HepG2 (cell line): ENCODE data around the gene ZNF548. TPM values are rescaled to one million over a fixed set of nuclear protein-coding genes. Genes with fewer than 3 reads are reported as not detected.

Experiments used
- ATAC-seq: fragments of 200-7000 bp; cut with Tn5 transposase; 3 replicates; pipeline ENCODE4 v1.9.1; 2020; ENCODE audit warnings: mild to moderate bottlenecking, moderate library complexity
- BruUV-seq: library from RNA; stranded (reverse); fragments of 400-500 nt; replicated peaks from 2 replicates; lab custom pipeline; 2021; lab: Mats Ljungman, UMichigan
- CTCF ChIA-PET: fragments of 300-600 bp; formaldehyde crosslinking; extraction: SDS; loops from one replicate; lab custom pipeline; 2021; ENCODE audit warnings: low total read pairs, inconsistent platforms, low intra/inter-chr PET ratio; lab: Yijun Ruan, JAX
- POLR2A ChIA-PET: fragments of 350-600 bp; sonication (Branson Sonifier 250); formaldehyde crosslinking; loops from one replicate; lab custom pipeline; 2020; ENCODE audit warnings: antibody characterized with exemption, inconsistent platforms; lab: Yijun Ruan, JAX
- DNase-seq: peaks from one replicate; pipeline ENCODE4 v3.0.0-alpha.2; 2015; ENCODE audit warnings: low spot score
- FAIRE-seq: peaks from 3 replicates; lab custom pipeline; 2011; peaks lifted over from hg19 to GRCh38; lab: Jason Lieb, UNC
- H2AFZ ChIP-seq: one replicate; pipeline ENCODE4 v1.6.1; 2011; ENCODE audit warnings: low read length, inconsistent platforms
- H3K27ac ChIP-seq: fragments of 300-600 bp; 3 replicates; pipeline ENCODE4 v1.8.0; 2011; ENCODE audit warnings: mixed run types, mild to moderate bottlenecking, mixed read lengths, low read length, inconsistent platforms; ENCODE audit not compliant: insufficient read depth; ENCODE audit errors: extremely low read length
- H3K27me3 ChIP-seq, 2 experiments: fragments of 200-600 bp in 1 of 2; 2 replicates in 1 of 2; 3 replicates in 1 of 2; pipeline versions ENCODE4 v1.6.0 to v1.8.0; 2011; ENCODE audit warnings: low read length in 2 of 2, mild to moderate bottlenecking in 2 of 2, moderate library complexity in 2 of 2, inconsistent platforms in 1 of 2; ENCODE audit not compliant: insufficient read depth in 2 of 2, control insufficient read depth in 1 of 2
- H3K36me3 ChIP-seq, 2 experiments: fragments of 200-600 bp in 1 of 2; replicated peaks in 1 of 2; 2 replicates in 1 of 2; 3 replicates in 1 of 2; pipeline versions ENCODE4 v1.5.1 to v1.8.0; 2011; ENCODE audit warnings: low read length in 2 of 2, inconsistent platforms in 1 of 2; ENCODE audit not compliant: insufficient read depth in 2 of 2, control insufficient read depth in 1 of 2
- H3K4me1 ChIP-seq: 2 replicates; pipeline ENCODE4 v1.5.1; 2012; ENCODE audit warnings: low read length, inconsistent platforms; ENCODE audit not compliant: insufficient read depth
- H3K4me2 ChIP-seq: 2 replicates; pipeline ENCODE4 v1.6.0; 2011; ENCODE audit warnings: low read depth, low read length, inconsistent platforms
- H3K4me3 ChIP-seq, 3 experiments: fragments of 200-600 bp in 1 of 3; sonication (generic), shearing (Covaris generic) in 1 of 3; replicated peaks in 1 of 3; 2 replicates each; pipeline ENCODE4 v1.5.1; 2011 to 2016; ENCODE audit warnings: low read length in 3 of 3, inconsistent platforms in 2 of 3, low read depth in 2 of 3, mild to moderate bottlenecking in 2 of 3, control low read depth in 1 of 3, mixed read lengths in 1 of 3; ENCODE audit not compliant: insufficient read depth in 1 of 3
- H3K79me2 ChIP-seq: one replicate; pipeline ENCODE4 v1.6.1; 2011; ENCODE audit warnings: low read length, inconsistent platforms; ENCODE audit not compliant: insufficient read depth
- H3K9ac ChIP-seq: 2 replicates; pipeline ENCODE4 v1.6.0; 2011; ENCODE audit warnings: mild to moderate bottlenecking, low read depth, low read length, inconsistent platforms; ENCODE audit not compliant: insufficient read depth
- H3K9me3 ChIP-seq: 2 replicates; pipeline ENCODE4 v1.5.1; 2012; ENCODE audit warnings: mild to moderate bottlenecking, low read length
- H4K20me1 ChIP-seq: 2 replicates; pipeline ENCODE4 v1.6.0; 2011; ENCODE audit warnings: inconsistent platforms, mild to moderate bottlenecking, low read length, moderate library complexity; ENCODE audit not compliant: insufficient read depth
- GATA4 ChIP-seq: sonication (generic); IDR thresholded peaks from 2 replicates; pipeline ENCODE4 v1.6.1; 2016; ENCODE audit warnings: antibody characterized with exemption, low read depth, borderline replicate concordance
- HMG20B ChIP-seq: conservative IDR thresholded peaks from 2 replicates; pipeline ENCODE4 v1.6.1; 2016; ENCODE audit warnings: missing genetic modification reagents, missing compliant biosample characterization
- HNRNPK ChIP-seq: fragments of 200-400 bp; formaldehyde crosslinking; IDR thresholded peaks from 2 replicates; pipeline ENCODE4 v1.6.1; 2018; ENCODE audit warnings: low read length, low read depth, moderate library complexity, mild to moderate bottlenecking; ENCODE audit not compliant: poor library complexity, severe bottlenecking
- HOXA9 ChIP-seq: sonication (generic); formaldehyde crosslinking; IDR thresholded peaks from 2 replicates; pipeline ENCODE4 v1.8.1; 2022; ENCODE audit warnings: missing genetic modification reagents, mild to moderate bottlenecking, moderate library complexity, borderline replicate concordance
- IKZF4 ChIP-seq: sonication (generic); formaldehyde crosslinking; IDR thresholded peaks from 2 replicates; pipeline ENCODE4 v1.5.1; 2020; ENCODE audit warnings: borderline replicate concordance, mild to moderate bottlenecking, low read depth, missing genetic modification reagents; ENCODE audit errors: not compliant biosample characterization
- KDM6A ChIP-seq: IDR thresholded peaks from 2 replicates; pipeline ENCODE4 v1.6.1; 2016; ENCODE audit warnings: low read depth
- MAFF ChIP-seq: IDR thresholded peaks from 2 replicates; pipeline ENCODE4 v1.6.1; 2011; ENCODE audit warnings: low read depth, low read length, improper control_type of control experiment
- MAFK ChIP-seq, 2 experiments: IDR thresholded peaks in 1 of 2; conservative IDR thresholded peaks in 1 of 2; 2 replicates each; pipeline ENCODE4 v1.6.1; 2011; ENCODE audit warnings: improper control_type of control experiment in 2 of 2, low read length in 2 of 2
- MBD4 ChIP-seq: IDR thresholded peaks from 2 replicates; pipeline ENCODE4 v1.6.1; 2012; ENCODE audit warnings: low read length, inconsistent platforms, borderline replicate concordance
- SRY ChIP-seq: sonication (generic); formaldehyde crosslinking; IDR thresholded peaks from 2 replicates; pipeline ENCODE4 v1.8.0; 2022; ENCODE audit warnings: mild to moderate bottlenecking, missing genetic modification reagents
- TGIF2 ChIP-seq: IDR thresholded peaks from 2 replicates; pipeline ENCODE4 v1.6.1; 2016; ENCODE audit warnings: control low read depth, missing compliant biosample characterization
- WGBS: methylation state at CpG from one replicate; pipeline ENCODE4 v1.1.6; 2017; ENCODE audit warnings: low lambda C conversion rate; 5-methylcytosine and 5-hydroxymethylcytosine counted together
- in situ Hi-C: cut with HindIII; loops from 2 replicates; pipeline ENCODE4 v1.10.0; 2017; ENCODE audit warnings: low pct_unique_long_range_greater_than_20kb; ENCODE audit not compliant: extremely low pct_ligation_motif_present
- intact Hi-C: fragments of 100-400 bp; cut with micrococcal nuclease; formaldehyde crosslinking; loops from one replicate; pipeline ENCODE4 v1.10.0; 2022; ENCODE audit not compliant: unreplicated experiment
- polyA plus RNA-seq, 8 experiments: library from polyadenylated mRNA; depleted of rRNA in 3 of 8; stranded (reverse) in 7 of 8; unstranded in 1 of 8; fragments of >200 nt; fragmentation: Illumina TruSeq in 4 of 8; extraction: Trizol in 4 of 8; gene quantifications; 2 replicates each; pipeline versions ENCODE4 v1.2.1 to v1.2.3, GENCODE V29; 2011 to 2016; ENCODE audit warnings: low read depth in 4 of 8, missing spikeins in 1 of 8, mixed read lengths in 1 of 8; ENCODE audit not compliant: insufficient read depth in 1 of 8
- total RNA-seq, 5 experiments: library from RNA; depleted of rRNA; stranded (reverse); fragments of >200 nt; fragmentation: Illumina TruSeq; extraction: Trizol; gene quantifications; 2 replicates each; pipeline ENCODE4 v1.2.3, GENCODE V29; 2016; ENCODE audit warnings: low read depth in 1 of 5

The ZNF548 gene
- total and polyA plus RNA-seq, 2 of the 13 experiments (the other 11 are each of a cell fraction or from before 2014, with no cell fraction given): 19.6 to 24.9 TPM

DNA sequence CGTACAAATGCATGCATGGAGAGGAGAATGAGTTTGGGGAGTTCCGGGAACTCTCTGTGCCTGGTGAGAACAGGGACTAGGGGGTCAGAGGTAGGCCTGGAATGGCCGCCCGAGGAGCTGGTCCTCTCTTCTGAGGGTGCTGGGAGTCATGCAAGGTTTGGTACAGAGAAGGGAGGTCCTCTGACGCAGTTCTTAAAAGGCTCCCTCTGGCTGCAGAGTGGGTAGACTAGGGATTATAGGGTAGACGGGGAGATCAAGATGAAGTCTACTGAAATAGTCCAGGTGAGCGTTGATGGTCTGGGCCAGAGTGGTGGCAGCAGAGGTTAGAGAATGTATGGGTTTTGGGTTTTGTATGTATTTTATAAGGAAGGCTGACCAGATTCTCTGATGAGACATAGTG, 37.8 kb upstream of the ZNF548 start (continued):
- no peak for TF ChIP-seq SRY

GRCh38 chr19:57355916-57356315, 33.7 kb upstream of the ZNF548 start:
- Histone ChIP-seq H3K4me1 (peaks cover 20% of the 10 kb centered on the region), H3K9me3 (no peaks in the 10 kb centered on the region), H3K4me2 (no peak overlapping the region), H3K9ac (no peak overlapping the region), H2AFZ (no peak overlapping the region), H3K4me3 (no peak overlapping the region), H3K36me3 (peaks cover 9 to 62% of the 10 kb centered on the region in 2 experiments), H4K20me1 (no peaks in the 10 kb centered on the region), H3K27me3 (no peaks in the 10 kb centered on the region; a peak in 1 of 5 replicates), H3K79me2 (peaks cover 27% of the 10 kb centered on the region)
- BruUV-seq: no TSS peak
- ChIA-PET POLR2A (no interaction called here), CTCF (no interaction called here)
- no peak for ATAC-seq
- 98% methylated on average over 4 of the region's 4 CpGs for WGBS
- no peak for DNase-seq
- intact Hi-C loops: no loop called here
- in situ Hi-C loops: no loop called here
- FAIRE-seq: no peak
- no peak for TF ChIP-seq MBD4
- TF ChIP-seq HMG20B (CRISPR knock-in tag): no peak
- no peak for TF ChIP-seq HNRNPK
- no peak for TF ChIP-seq TGIF2 (CRISPR knock-in tag)
- TF ChIP-seq MAFK (conservative IDR thresholded peaks at IDR 0.05 in 1 of 2, IDR thresholded peaks at IDR 0.05 in 1 of 2; ENCODE audit: low read length in 2 of 2): peak; percentile 93 to 97
- peak; percentile 94 for TF ChIP-seq MAFF
- TF ChIP-seq, all 625 proteins: peak for 2
- H3K27ac ChIP-seq: no peak overlapping the region

DNA sequence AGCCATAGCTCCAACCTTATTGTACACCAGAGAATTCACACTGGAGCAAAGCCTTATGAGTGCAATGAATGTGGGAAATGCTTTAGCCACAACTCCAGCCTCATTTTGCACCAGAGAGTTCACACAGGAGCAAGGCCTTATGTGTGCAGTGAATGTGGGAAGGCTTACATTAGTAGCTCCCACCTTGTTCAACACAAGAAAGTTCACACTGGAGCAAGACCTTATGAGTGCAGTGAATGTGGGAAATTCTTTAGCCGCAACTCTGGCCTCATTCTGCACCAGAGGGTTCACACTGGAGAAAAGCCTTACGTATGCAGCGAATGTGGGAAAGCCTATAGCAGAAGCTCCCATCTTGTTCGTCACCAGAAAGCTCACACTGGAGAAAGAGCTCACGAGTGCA, 32.2 kb upstream of the ZNF548 start:
- Histone ChIP-seq H4K20me1 (no peaks in the 10 kb centered on the region), H2AFZ (no peak overlapping the region), H3K36me3 (peaks cover 9 to 62% of the 10 kb centered on the region in 2 experiments), H3K4me2 (no peak overlapping the region), H3K4me1 (peaks cover 18% of the 10 kb centered on the region), H3K27ac (no peak overlapping the region), H3K9ac (no peak overlapping the region), H3K79me2 (peaks cover 13% of the 10 kb centered on the region), H3K27me3 (no peaks in the 10 kb centered on the region), H3K4me3 (no peak overlapping the region), H3K9me3 (no peaks in the 10 kb centered on the region)
- TF ChIP-seq IKZF4 (CRISPR knock-in tag): no peak
- no peak for TF ChIP-seq KDM6A
- TF ChIP-seq GATA4: no peak
- no peak for TF ChIP-seq HOXA9
- ChIA-PET CTCF (no interaction called here), POLR2A (no interaction called here)
- ATAC-seq (no peak), DNase-seq (no peak), FAIRE-seq (no peak)
- intact Hi-C loops (no loop called here), in situ Hi-C loops (no loop called here)
- BruUV-seq: no TSS peak
- WGBS: 99% methylated on average over 5 of the region's 5 CpGs
